T-helper 9 cell (primary cell): Measurements from ENCODE around the gene SMCHD1.

Source experiments
- DNase-seq: peaks from one replicate; pipeline ENCODE4 v3.0.0-alpha.2; 2020

SMCHD1 gene

DNA sequence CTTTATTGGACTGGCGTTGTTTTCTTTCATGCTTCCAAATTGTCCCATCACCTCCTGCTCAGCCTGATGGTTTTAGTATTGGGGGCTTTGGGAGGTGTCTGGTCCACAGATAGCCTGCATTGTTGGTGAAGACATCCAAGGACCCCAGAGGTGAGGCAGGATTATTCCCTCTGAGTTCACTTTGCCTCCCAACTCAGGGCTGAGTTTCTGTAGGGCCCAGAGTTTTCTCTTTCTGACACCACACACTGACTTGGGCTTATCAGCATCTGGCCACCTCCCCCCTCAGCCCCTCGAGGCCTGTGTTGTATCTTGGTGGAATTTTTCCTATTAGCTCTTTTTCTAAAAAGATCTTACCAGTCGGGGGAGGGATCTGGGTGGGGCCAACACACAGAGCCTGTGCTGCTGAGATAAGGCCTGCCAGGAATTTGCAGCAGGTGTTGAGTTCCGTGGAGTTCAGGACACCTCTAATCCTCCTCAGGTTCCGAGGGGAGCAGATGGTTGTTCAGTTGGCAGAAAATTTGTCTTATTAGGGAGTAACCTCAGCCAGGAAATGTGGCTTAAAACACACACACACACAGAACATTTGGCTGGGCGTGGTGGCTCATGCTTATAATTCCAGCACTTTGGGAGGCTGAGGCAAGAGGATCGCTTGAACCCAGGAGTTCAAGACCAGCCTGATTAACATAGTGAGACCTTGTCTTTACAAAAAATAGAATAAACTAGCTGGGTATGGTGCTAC is 198.6 kb downstream of the SMCHD1 start:
- no peak for DNase-seq
